GM12892 (cell line): ENCODE results near the gene MSL3B.
A peak's percentile ranks its signal among the peaks of the same experiment; 100 is the strongest.
"Not testable (repeated sequence)": the region's sequence is repeated elsewhere in the genome, so short reads cannot be mapped to it uniquely, and the experiment has no call there.

ENCODE experiments used
- DNase-seq: peaks from one replicate; pipeline ENCODE4 v3.0.0; 2011; ENCODE audit not compliant: insufficient read length
- FAIRE-seq: peaks from 2 replicates; lab custom pipeline; 2011; peaks lifted over from hg19 to GRCh38; lab: Jason Lieb, UNC
- POLR2A ChIP-seq: IDR thresholded peaks from 2 replicates; pipeline ENCODE4 v1.6.1; 2011; ENCODE audit warnings: low read depth, low read length, control low read depth
- POLR2AphosphoS5 ChIP-seq: IDR thresholded peaks from 2 replicates; pipeline ENCODE4 v1.6.1; 2011; ENCODE audit warnings: low read depth, low read length, control low read depth
- TAF1 ChIP-seq: IDR thresholded peaks from 2 replicates; pipeline ENCODE4 v1.6.1; 2011; ENCODE audit warnings: low read depth, mild to moderate bottlenecking, control low read depth, low read length, borderline replicate concordance

Gene MSL3B

GRCh38 chr2:233867993-233868532 is at the start of gene MSL3B:
TSS of gene MSL3B (minus strand) at chr2:233868386.
- DNase-seq (peak; percentile 58), FAIRE-seq (peak; percentile 84)
- TF ChIP-seq POLR2AphosphoS5 (no peak), POLR2A (no peak; the same call in 1 of the 2 replicates), TAF1 (no peak)

- no peak for FAIRE-seq
- DNase-seq, result no peak
- TF ChIP-seq POLR2A (no peak), POLR2AphosphoS5 (no peak), TAF1 (no peak)
Observed at GRCh38 chr2:233917116-233917515, 48.9 kb upstream of the MSL3B start, which contains the start of gene TRPM8. TSS of gene TRPM8 (plus strand) at chr2:233917373. CDS start at chr2:233926538, 9,165 bp downstream.

DNA sequence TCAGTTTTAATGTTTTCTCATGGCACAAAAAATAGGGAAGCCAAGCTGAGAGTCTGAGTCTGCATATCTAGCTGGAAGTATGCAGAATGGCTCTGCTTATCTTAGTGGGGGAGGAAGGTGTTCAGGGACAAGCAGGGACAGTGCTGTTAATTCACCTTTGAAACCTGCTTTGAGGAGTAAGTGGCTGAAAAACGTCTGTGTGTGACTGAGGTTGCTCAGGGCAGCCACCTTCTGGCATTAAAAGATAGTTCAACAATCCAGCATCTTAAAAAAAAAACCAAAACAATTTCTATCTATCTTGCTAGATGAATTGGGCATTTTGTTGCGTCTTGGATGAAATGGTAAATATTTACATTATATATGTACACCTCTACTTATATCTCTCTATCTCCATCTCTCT is 46.9 kb upstream of the MSL3B start:
- TF ChIP-seq TAF1, result no peak
- TF ChIP-seq POLR2AphosphoS5, result no peak
- no peak for TF ChIP-seq POLR2A
- FAIRE-seq (no peak), DNase-seq (no peak)

GRCh38 chr2:233912691-233913423 is 44.7 kb upstream of the MSL3B start:
- TF ChIP-seq POLR2AphosphoS5, result no peak
- no peak for TF ChIP-seq TAF1
- no peak for TF ChIP-seq POLR2A
- DNase-seq, result no peak
- no peak for FAIRE-seq

- no peak for DNase-seq
- FAIRE-seq, result no peak
- TF ChIP-seq TAF1, result no peak
- TF ChIP-seq POLR2A, result no peak
- TF ChIP-seq POLR2AphosphoS5, result no peak
Observed at GRCh38 chr2:233907627-233908026, 39.4 kb upstream of the MSL3B start.

DNA sequence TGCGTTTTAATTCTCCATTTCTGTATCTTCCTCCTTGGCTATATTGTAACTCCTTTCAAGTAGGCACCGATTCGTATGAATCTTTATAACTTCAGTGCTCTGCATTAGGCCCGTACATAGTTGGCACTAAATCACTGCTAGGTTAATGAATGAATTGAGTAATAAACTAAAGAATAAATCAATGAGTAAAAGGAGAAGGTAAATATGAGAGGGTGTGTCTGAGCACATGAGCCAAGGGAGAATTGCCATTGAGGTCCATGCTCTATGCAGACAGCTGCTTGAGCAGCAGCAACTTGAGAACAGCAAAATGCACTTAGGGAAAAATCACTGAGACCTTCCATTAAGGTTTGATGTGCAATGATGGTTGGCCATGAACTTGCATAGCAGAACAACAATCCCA is 37.8 kb upstream of the MSL3B start:
- TF ChIP-seq TAF1 (no peak), POLR2A (no peak), POLR2AphosphoS5 (no peak)
- no peak for FAIRE-seq
- no peak for DNase-seq

DNA sequence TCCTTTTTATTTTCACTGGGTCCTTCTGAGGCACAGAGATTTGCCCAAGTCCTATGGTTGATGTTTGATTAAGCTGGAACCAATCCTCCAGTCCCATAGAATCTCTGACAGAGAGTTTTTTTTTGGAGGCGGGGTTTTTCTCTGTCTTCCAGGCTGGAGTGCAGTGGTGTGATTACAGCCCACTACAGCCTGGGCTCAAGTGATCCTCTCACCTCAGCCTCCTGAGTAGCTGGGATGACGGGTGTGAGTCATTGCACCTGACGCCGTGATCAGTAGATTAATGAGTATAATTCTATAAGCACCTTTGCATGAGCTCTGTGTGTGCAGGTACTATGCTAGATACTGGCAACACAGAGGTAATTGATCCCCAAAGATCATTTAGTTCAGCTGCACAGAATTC is 33.7 kb upstream of the MSL3B start:
- FAIRE-seq (no peak), DNase-seq (no peak)
- TF ChIP-seq POLR2A (no peak), POLR2AphosphoS5 (no peak), TAF1 (no peak)

GRCh38 chr2:233901367-233901766 is 33.2 kb upstream of the MSL3B start:
- FAIRE-seq (no peak), DNase-seq (no peak)
- TF ChIP-seq TAF1 (no peak), POLR2AphosphoS5 (no peak), POLR2A (no peak)

DNA sequence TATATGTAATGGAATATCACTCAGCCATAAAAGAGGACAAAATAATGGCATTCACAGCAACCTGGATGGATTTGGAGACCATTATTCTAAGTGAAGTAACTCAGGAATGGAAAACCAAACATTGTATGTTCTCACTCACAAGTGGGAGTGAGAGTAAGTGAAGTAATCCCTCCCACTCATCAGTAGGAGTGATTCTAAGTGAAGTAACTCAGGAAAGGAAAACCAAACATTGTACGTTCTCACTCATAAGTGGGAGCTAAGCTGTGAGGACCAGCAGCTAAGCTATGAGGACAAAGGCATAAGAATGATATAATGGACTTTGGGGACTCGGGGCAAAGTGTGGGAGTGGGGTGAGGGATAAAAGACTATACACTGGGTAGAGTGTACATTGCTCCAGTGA is 28.1 kb upstream of the MSL3B start:
- not testable (repeated sequence) for FAIRE-seq, DNase-seq

- TF ChIP-seq POLR2AphosphoS5 (no peak), POLR2A (no peak), TAF1 (no peak)
- FAIRE-seq (no peak), DNase-seq (no peak)
Observed at GRCh38 chr2:233892793-233893192, 24.6 kb upstream of the MSL3B start.

GRCh38 chr2:233882353-233882752 is 14.2 kb upstream of the MSL3B start:
- TF ChIP-seq POLR2A (no peak), TAF1 (no peak), POLR2AphosphoS5 (no peak)
- FAIRE-seq, result no peak
- DNase-seq, result no peak

DNA sequence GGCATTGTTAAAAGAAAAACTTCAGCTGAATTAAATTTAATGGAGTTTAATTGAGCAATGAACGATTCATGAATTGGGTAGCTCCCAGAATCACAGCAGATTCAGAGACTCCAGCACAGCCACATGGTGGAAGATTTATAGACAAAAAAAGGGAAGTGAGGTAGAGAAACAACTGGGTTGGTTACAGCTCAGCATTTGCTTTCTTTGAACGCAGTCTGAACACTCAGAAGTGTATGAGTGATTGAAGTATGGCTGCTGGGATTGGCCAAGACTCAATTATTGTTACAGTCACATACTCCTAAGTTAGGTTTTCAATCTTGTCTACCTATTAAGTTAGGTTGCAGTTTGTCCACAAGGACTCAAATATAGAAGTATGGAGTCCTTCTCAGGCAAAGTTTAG is 3.9 kb upstream of the MSL3B start:
- FAIRE-seq, result not testable (repeated sequence)

More for the DNA sequence above, 3.9 kb upstream of the MSL3B start:
- not testable (repeated sequence) for DNase-seq
